Bronchial epithelial cell (primary cell): ENCODE results near the gene NRXN3. TPM values are rescaled to one million over a fixed set of nuclear protein-coding genes. Genes with fewer than 3 reads are reported as not detected.

ENCODE experiments used
- DNase-seq: peaks from one replicate; pipeline ENCODE4 v3.0.0-alpha.2; 2010; ENCODE audit warnings: low read depth
- FAIRE-seq: peaks from 2 replicates; lab custom pipeline; 2011; peaks lifted over from hg19 to GRCh38; lab: Jason Lieb, UNC
- H3K27me3 ChIP-seq: 2 replicates; pipeline ENCODE4 v1.5.1; 2011; ENCODE audit warnings: low read length; ENCODE audit not compliant: control insufficient read depth, insufficient read depth
- H3K36me3 ChIP-seq: 2 replicates; pipeline ENCODE4 v1.5.1; 2011; ENCODE audit warnings: low read length; ENCODE audit not compliant: control insufficient read depth, insufficient read depth
- H3K4me3 ChIP-seq: 2 replicates; pipeline ENCODE4 v1.5.1; 2011; ENCODE audit warnings: mild to moderate bottlenecking, low read depth, low read length, control low read depth
- CTCF ChIP-seq: IDR thresholded peaks from 2 replicates; pipeline ENCODE4 v1.5.1; 2011; ENCODE audit warnings: mild to moderate bottlenecking, moderate library complexity, low read length, control low read depth, inconsistent platforms; ENCODE audit not compliant: insufficient read depth, severe bottlenecking
- total RNA-seq: library from RNA; depleted of rRNA; stranded (reverse); fragments of >200 nt; gene quantifications from 2 replicates; pipeline ENCODE4 v1.2.1, GENCODE V29; 2014

NRXN3 gene
- total RNA-seq, 1 donor from 2014 or later, result under 0.01 TPM

- no peak for TF ChIP-seq CTCF
- Histone ChIP-seq H3K36me3 (no peaks in the 10 kb centered on the region), H3K27me3 (no peaks in the 10 kb centered on the region), H3K4me3 (no peak overlapping the region)
- FAIRE-seq (no peak), DNase-seq (no peak)
Observed at GRCh38 chr14:79248126-79248525, 1078.0 kb downstream of the NRXN3 start.

- H3K4me3 ChIP-seq, result no peak overlapping the region
- DNase-seq (no peak), FAIRE-seq (no peak)
- no peaks in the 10 kb centered on the region for H3K36me3 ChIP-seq
- no peaks in the 10 kb centered on the region for H3K27me3 ChIP-seq
- TF ChIP-seq CTCF, result no peak
Observed at GRCh38 chr14:79248771-79249170, 1078.6 kb downstream of the NRXN3 start.

GRCh38 chr14:79251278-79251677 is 1081.1 kb downstream of the NRXN3 start:
- no peak for TF ChIP-seq CTCF
- FAIRE-seq, result no peak
- no peak overlapping the region for H3K4me3 ChIP-seq

GRCh38 chr14:79253576-79253975 is 1083.4 kb downstream of the NRXN3 start:
- Histone ChIP-seq H3K27me3 (no peaks in the 10 kb centered on the region), H3K4me3 (no peak overlapping the region), H3K36me3 (no peaks in the 10 kb centered on the region)
- no peak for TF ChIP-seq CTCF
- DNase-seq, result no peak
- no peak for FAIRE-seq

More at GRCh38 chr14:79251278-79251677, 1081.1 kb downstream of the NRXN3 start:
- Histone ChIP-seq H3K36me3 (no peaks in the 10 kb centered on the region), H3K27me3 (no peaks in the 10 kb centered on the region)
- DNase-seq, result no peak

GRCh38 chr14:79254069-79254775 is 1084.0 kb downstream of the NRXN3 start:
- FAIRE-seq (no peak), DNase-seq (no peak)
- no peak for TF ChIP-seq CTCF
- Histone ChIP-seq H3K4me3 (no peak overlapping the region), H3K27me3 (no peaks in the 10 kb centered on the region), H3K36me3 (no peaks in the 10 kb centered on the region)

- Histone ChIP-seq H3K4me3 (no peak overlapping the region), H3K27me3 (no peaks in the 10 kb centered on the region), H3K36me3 (no peaks in the 10 kb centered on the region)
- DNase-seq (no peak), FAIRE-seq (no peak)
- TF ChIP-seq CTCF, result no peak
Observed at GRCh38 chr14:79256380-79256779, 1086.2 kb downstream of the NRXN3 start.
